OCI-LY3 (cell line): ENCODE results near the gene CCDC59.

ENCODE experiments used
- H2AFZ ChIP-seq: fragments of 200-600, 300-600 bp; shearing (Covaris generic); 2 replicates; pipeline ENCODE4 v1.6.0; 2014; ENCODE audit warnings: antibody characterized with exemption, low read depth, low read length
- H3K27ac ChIP-seq: fragments of 200-600, 300-600 bp; sonication (generic); 2 replicates; pipeline ENCODE4 v1.5.1; 2014; ENCODE audit warnings: mild to moderate bottlenecking, low read length, moderate library complexity, mixed read lengths
- H3K27me3 ChIP-seq: fragments of 200-600, 300-600 bp; sonication (generic); 2 replicates; pipeline ENCODE4 v1.6.1; 2014; ENCODE audit warnings: low read depth, low read length, mixed read lengths
- H3K36me3 ChIP-seq: fragments of 200-600, 300-600 bp; sonication (generic); replicated peaks from 2 replicates; pipeline ENCODE3; 2014; ENCODE audit warnings: low read depth, low read length, mixed read lengths
- H3K4me1 ChIP-seq: fragments of 300-600, 200-600 bp; sonication (generic); 2 replicates; pipeline ENCODE4 v1.6.1; 2014; ENCODE audit warnings: low read length, mixed read lengths
- H3K4me2 ChIP-seq: fragments of 200-600, 300-600 bp; sonication (generic); 2 replicates; pipeline ENCODE4 v1.6.1; 2014; ENCODE audit warnings: low read length, mixed read lengths
- H3K4me3 ChIP-seq: fragments of 300-600, 200-600 bp; sonication (generic); 2 replicates; pipeline ENCODE4 v1.5.1; 2014; ENCODE audit warnings: antibody characterized with exemption, mild to moderate bottlenecking, low read length, moderate library complexity
- H3K79me2 ChIP-seq: fragments of 300-600, 200-600 bp; shearing (Covaris generic); 2 replicates; pipeline ENCODE4 v1.6.1; 2014; ENCODE audit warnings: mild to moderate bottlenecking, low read length, mixed read lengths
- H3K9ac ChIP-seq: fragments of 300-600, 200-600 bp; shearing (Covaris generic); 2 replicates; pipeline ENCODE4 v1.6.0; 2014; ENCODE audit warnings: mild to moderate bottlenecking, low read length, moderate library complexity
- H3K9me3 ChIP-seq: fragments of 200-600, 300-600 bp; shearing (Covaris generic); 2 replicates; pipeline ENCODE4 v1.6.1; 2014; ENCODE audit warnings: low read length, mixed read lengths; ENCODE audit not compliant: insufficient read depth
- H4K20me1 ChIP-seq: fragments of 200-600, 300-600 bp; sonication (generic); 2 replicates; pipeline ENCODE4 v1.6.1; 2016; ENCODE audit warnings: low read length, mixed read lengths; ENCODE audit not compliant: insufficient read depth
- EZH2phosphoT487 ChIP-seq: fragments of 200-600 bp; shearing (Covaris generic); IDR thresholded peaks from 2 replicates; pipeline ENCODE4 v1.6.1; 2018; ENCODE audit warnings: antibody characterized with exemption, mixed run types, low read depth
- TF ChIP-seq, protein P1 (sequence below): fragments of 200-600, 300-600 bp; sonication (generic); IDR thresholded peaks from 2 replicates; pipeline ENCODE4 v1.5.1; 2014; ENCODE audit warnings: antibody characterized with exemption, low read length, low read depth

Gene CCDC59

DNA sequence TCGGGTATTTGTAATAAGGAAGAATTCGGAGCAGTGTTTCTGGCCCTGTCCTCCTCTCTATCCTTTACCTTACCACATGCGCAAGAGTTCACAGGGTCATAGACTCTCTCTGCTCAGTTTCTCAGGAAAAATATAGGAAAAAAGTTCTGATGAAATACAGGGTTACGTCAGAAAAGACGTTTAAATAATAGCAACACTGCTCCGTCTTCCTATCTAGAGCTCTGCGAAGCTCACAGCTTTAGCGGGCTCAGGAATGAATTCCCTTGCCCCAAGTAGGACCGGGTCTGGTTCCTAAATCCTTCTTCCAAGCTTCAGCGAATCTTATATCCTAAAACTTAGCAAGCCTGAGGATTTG lies 365 bp downstream of the CCDC59 start:
- H3K9me3 ChIP-seq = no peaks in the 10 kb centered on the region
- peaks cover 25% of the 10 kb centered on the region for H3K4me1 ChIP-seq
- peak overlapping the region; percentile 96 for H3K4me3 ChIP-seq
- peaks cover 51% of the 10 kb centered on the region for H3K79me2 ChIP-seq
- peaks cover 23% of the 10 kb centered on the region for H3K36me3 ChIP-seq
- no peaks in the 10 kb centered on the region for H4K20me1 ChIP-seq
- H2AFZ ChIP-seq = peak overlapping the region; percentile 78
- H3K27ac ChIP-seq = peak overlapping the region; percentile 85
- TF ChIP-seq, protein P1, sequence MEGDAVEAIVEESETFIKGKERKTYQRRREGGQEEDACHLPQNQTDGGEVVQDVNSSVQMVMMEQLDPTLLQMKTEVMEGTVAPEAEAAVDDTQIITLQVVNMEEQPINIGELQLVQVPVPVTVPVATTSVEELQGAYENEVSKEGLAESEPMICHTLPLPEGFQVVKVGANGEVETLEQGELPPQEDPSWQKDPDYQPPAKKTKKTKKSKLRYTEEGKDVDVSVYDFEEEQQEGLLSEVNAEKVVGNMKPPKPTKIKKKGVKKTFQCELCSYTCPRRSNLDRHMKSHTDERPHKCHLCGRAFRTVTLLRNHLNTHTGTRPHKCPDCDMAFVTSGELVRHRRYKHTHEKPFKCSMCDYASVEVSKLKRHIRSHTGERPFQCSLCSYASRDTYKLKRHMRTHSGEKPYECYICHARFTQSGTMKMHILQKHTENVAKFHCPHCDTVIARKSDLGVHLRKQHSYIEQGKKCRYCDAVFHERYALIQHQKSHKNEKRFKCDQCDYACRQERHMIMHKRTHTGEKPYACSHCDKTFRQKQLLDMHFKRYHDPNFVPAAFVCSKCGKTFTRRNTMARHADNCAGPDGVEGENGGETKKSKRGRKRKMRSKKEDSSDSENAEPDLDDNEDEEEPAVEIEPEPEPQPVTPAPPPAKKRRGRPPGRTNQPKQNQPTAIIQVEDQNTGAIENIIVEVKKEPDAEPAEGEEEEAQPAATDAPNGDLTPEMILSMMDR = no peak
- no peak for TF ChIP-seq EZH2phosphoT487
- no peaks in the 10 kb centered on the region for H3K27me3 ChIP-seq
- peak overlapping the region; percentile 83 for H3K4me2 ChIP-seq
- peak overlapping the region; percentile 94 for H3K9ac ChIP-seq

DNA sequence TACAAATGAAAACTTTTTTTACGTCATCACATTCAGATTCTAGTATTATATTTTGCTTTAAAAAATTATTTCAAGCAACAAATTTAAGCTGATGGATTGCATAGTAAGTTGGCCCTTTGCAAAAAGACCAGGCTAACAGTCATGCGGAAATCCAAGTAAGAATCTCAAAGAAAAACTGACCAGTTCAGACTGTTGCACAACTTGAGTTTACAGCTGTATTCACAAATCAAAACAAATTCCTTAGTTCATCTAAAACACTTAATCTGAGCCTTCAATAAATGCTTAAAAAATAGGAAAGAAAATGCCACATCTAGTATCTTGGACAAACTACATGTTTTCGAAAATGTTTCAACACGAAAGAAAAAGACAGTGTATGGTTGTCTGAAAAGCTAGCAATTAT lies 847 bp downstream of the CCDC59 start:
- Histone ChIP-seq H3K27me3 (no peaks in the 10 kb centered on the region), H3K4me3 (peak overlapping the region; percentile 96), H3K9me3 (no peaks in the 10 kb centered on the region), H3K27ac (no peak overlapping the region), H3K36me3 (peaks cover 28% of the 10 kb centered on the region), H4K20me1 (no peaks in the 10 kb centered on the region), H3K79me2 (peaks cover 46% of the 10 kb centered on the region), H3K9ac (peak overlapping the region; percentile 94), H2AFZ (no peak overlapping the region), H3K4me1 (peaks cover 21% of the 10 kb centered on the region), H3K4me2 (peak overlapping the region; percentile 83)
- TF ChIP-seq, protein P1 = no peak
- TF ChIP-seq EZH2phosphoT487 = no peak

DNA sequence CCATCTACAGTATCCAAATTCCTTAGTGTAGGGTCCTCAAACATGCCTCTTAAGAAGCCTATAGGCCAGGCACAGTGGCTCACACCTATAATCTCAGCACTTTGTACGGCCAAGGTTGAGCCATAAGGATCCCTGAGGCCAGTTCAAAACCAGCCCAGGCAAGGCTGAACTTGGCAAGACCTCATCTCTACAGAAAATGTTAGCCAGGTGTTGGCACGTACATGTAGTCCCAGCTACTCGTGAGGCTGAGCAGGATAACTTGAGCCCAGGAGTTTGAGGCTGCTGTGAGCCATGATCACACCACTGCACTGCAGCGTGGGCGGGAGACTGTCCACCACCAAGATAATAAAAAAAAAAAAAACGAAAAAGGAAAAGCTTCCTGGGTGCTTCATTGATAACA lies 6.8 kb downstream of the CCDC59 start:
- Histone ChIP-seq H2AFZ (no peak overlapping the region), H3K36me3 (peaks cover 43% of the 10 kb centered on the region), H3K79me2 (peaks cover 14% of the 10 kb centered on the region), H3K4me3 (no peak overlapping the region), H3K27ac (no peak overlapping the region), H3K4me1 (0 out of 2 replicates have a peak, but pooled peaks cover 3% of the 10 kb centered on the region), H3K9me3 (no peaks in the 10 kb centered on the region), H3K4me2 (no peak overlapping the region), H3K27me3 (no peaks in the 10 kb centered on the region), H4K20me1 (no peaks in the 10 kb centered on the region), H3K9ac (no peak overlapping the region)
- TF ChIP-seq, protein P1 = no peak
- TF ChIP-seq EZH2phosphoT487 = no peak

DNA sequence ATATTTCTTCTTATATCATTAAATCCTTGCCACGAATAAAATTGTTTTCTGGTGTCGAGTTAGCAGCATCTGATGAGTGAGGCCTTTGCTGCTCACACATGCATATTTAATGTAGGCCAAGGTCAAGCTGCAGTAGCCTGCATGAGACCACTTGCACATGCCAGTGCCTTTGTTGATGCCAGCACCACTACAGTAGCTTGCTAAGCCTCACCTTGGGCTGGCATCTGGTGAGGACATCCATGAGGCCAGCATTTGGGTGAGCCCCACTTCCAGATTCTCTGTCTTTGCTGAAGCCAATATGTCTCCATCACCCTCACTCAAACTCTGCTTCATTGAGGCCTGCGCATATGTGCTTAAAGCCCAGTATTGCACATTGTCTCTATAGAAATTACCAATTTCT lies 8.0 kb downstream of the CCDC59 start:
- H3K36me3 ChIP-seq = peaks cover 33% of the 10 kb centered on the region
- no peaks in the 10 kb centered on the region for H3K4me1 ChIP-seq
- no peaks in the 10 kb centered on the region for H4K20me1 ChIP-seq

More for the DNA sequence above, 8.0 kb downstream of the CCDC59 start:
- Histone ChIP-seq H3K27ac (no peak overlapping the region), H3K4me2 (no peak overlapping the region), H3K27me3 (no peaks in the 10 kb centered on the region), H3K4me3 (no peak overlapping the region), H3K9me3 (no peaks in the 10 kb centered on the region), H3K9ac (no peak overlapping the region), H3K79me2 (peaks cover 2% of the 10 kb centered on the region; the same call in 1 of the 2 replicates), H2AFZ (no peak overlapping the region)
- TF ChIP-seq, protein P1 = no peak
- TF ChIP-seq EZH2phosphoT487 = no peak
